Measurements from ENCODE around the gene KRTAP4-8. TPM values are rescaled to one million over a fixed set of nuclear protein-coding genes. Genes with fewer than 3 reads are reported as not detected.
A peak's percentile ranks its signal among the peaks of the same experiment; 100 is the strongest.
"Not testable (repeated sequence)": the region's sequence is repeated elsewhere in the genome, so short reads cannot be mapped to it uniquely, and the experiment has no call there.

KRTAP4-8 gene
- total RNA-seq, 1 experiment from 2014 or later = not detected

DNA sequence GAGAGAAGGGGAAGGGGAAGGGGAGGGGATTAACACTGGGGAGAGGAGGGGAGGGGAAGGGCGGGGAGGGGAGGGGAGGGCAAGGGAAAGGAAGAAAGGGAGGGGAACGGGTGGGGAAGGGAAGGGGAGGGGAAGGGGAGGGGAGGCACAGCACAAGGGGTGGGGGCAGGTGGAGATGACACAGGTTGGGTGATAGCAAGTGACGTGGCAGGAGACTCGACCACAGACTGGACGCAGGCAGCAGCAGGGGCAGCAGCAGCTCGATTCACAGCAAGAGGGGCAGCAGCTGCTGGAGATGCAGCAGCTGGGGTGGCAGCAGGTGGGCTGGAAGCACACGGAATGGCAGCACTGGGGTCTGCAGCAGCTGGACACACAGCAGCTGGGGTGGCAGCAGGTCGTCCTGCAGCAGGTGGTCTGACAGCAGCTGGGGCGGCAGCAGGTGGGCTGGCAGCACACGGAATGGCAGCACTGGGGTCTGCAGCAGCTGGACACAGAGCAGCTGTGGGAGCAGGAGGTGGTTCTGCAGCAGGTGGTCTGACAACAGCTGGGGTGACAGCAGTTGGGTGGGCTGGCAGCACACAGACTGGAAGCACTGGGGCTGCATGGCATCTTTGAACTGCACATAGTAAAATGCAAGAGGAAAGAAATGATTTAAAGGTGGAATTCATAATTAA is 3.8 kb upstream of the KRTAP4-8 start, which contains the start of gene KRTAP4-16:
TSS of gene KRTAP4-16 (minus strand) at position 624 of the 674 bp plus-strand sequence. CDS start at position 624, 0 bp downstream.
- ATAC-seq (no peak), DNase-seq (ENCODE audit: low read depth, low spot score) (no peak)
- CTCF ChIA-PET = no interaction called here
- Histone ChIP-seq H3K4me1 (ENCODE audit: control insufficient read depth, insufficient read depth, low read length) (no peaks in the 10 kb centered on the region), H3K27ac (ENCODE audit: low read length) (no peak within 1 kb of the TSS), H3K4me3 (ENCODE audit: low read depth in 2 of 2, low read length in 2 of 2) (no peak within 1 kb of the TSS), H3K27me3 (ENCODE audit: control insufficient read depth, insufficient read depth, low read length) (no peaks in the 10 kb centered on the region), H3K36me3 (ENCODE audit: control insufficient read depth, insufficient read depth, low read length) (no peaks in the 10 kb centered on the region), H3K9me3 (ENCODE audit: control insufficient read depth, insufficient read depth, low read depth, low read length) (no peaks in the 10 kb centered on the region)
- BruUV-seq (replicated peaks) = no TSS peak
- TF ChIP-seq, protein P1, sequence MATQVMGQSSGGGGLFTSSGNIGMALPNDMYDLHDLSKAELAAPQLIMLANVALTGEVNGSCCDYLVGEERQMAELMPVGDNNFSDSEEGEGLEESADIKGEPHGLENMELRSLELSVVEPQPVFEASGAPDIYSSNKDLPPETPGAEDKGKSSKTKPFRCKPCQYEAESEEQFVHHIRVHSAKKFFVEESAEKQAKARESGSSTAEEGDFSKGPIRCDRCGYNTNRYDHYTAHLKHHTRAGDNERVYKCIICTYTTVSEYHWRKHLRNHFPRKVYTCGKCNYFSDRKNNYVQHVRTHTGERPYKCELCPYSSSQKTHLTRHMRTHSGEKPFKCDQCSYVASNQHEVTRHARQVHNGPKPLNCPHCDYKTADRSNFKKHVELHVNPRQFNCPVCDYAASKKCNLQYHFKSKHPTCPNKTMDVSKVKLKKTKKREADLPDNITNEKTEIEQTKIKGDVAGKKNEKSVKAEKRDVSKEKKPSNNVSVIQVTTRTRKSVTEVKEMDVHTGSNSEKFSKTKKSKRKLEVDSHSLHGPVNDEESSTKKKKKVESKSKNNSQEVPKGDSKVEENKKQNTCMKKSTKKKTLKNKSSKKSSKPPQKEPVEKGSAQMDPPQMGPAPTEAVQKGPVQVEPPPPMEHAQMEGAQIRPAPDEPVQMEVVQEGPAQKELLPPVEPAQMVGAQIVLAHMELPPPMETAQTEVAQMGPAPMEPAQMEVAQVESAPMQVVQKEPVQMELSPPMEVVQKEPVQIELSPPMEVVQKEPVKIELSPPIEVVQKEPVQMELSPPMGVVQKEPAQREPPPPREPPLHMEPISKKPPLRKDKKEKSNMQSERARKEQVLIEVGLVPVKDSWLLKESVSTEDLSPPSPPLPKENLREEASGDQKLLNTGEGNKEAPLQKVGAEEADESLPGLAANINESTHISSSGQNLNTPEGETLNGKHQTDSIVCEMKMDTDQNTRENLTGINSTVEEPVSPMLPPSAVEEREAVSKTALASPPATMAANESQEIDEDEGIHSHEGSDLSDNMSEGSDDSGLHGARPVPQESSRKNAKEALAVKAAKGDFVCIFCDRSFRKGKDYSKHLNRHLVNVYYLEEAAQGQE (IDR thresholded peaks at IDR 0.05; ENCODE audit: insufficient read depth in 1 of 2, low read depth in 2 of 2, low read length in 1 of 2) = no peak
- TF ChIP-seq, protein P2, sequence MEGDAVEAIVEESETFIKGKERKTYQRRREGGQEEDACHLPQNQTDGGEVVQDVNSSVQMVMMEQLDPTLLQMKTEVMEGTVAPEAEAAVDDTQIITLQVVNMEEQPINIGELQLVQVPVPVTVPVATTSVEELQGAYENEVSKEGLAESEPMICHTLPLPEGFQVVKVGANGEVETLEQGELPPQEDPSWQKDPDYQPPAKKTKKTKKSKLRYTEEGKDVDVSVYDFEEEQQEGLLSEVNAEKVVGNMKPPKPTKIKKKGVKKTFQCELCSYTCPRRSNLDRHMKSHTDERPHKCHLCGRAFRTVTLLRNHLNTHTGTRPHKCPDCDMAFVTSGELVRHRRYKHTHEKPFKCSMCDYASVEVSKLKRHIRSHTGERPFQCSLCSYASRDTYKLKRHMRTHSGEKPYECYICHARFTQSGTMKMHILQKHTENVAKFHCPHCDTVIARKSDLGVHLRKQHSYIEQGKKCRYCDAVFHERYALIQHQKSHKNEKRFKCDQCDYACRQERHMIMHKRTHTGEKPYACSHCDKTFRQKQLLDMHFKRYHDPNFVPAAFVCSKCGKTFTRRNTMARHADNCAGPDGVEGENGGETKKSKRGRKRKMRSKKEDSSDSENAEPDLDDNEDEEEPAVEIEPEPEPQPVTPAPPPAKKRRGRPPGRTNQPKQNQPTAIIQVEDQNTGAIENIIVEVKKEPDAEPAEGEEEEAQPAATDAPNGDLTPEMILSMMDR (IDR thresholded peaks at IDR 0.05) = no peak
- no peak for TF ChIP-seq SIN3A (IDR thresholded peaks at IDR 0.05; ENCODE audit: borderline replicate concordance, insufficient read depth, low read depth, low read length)
- no peak for TF ChIP-seq TCF7L2 (IDR thresholded peaks at IDR 0.05; ENCODE audit: low read depth, low read length)
- TF ChIP-seq POLR2AphosphoS5 (IDR thresholded peaks at IDR 0.05; ENCODE audit: low read depth, low read length) = no peak
- in situ Hi-C loops (cut with HindIII; ENCODE audit: low pct_unique_long_range_greater_than_20kb, low sequenced_read_pairs) (no loop called here), intact Hi-C loops (cut with micrococcal nuclease; ENCODE audit: unreplicated experiment) (loop anchor here (5.0 kb wide), 1 partner anchor 381 kb away; the partner anchor contains the start of gene KRT35)
- POLR2A ChIA-PET = interaction anchor here (0.6 kb wide), 1 partner anchor 12 kb away, joined by 3 read pairs; no protein-coding TSS in a partner anchor

DNA sequence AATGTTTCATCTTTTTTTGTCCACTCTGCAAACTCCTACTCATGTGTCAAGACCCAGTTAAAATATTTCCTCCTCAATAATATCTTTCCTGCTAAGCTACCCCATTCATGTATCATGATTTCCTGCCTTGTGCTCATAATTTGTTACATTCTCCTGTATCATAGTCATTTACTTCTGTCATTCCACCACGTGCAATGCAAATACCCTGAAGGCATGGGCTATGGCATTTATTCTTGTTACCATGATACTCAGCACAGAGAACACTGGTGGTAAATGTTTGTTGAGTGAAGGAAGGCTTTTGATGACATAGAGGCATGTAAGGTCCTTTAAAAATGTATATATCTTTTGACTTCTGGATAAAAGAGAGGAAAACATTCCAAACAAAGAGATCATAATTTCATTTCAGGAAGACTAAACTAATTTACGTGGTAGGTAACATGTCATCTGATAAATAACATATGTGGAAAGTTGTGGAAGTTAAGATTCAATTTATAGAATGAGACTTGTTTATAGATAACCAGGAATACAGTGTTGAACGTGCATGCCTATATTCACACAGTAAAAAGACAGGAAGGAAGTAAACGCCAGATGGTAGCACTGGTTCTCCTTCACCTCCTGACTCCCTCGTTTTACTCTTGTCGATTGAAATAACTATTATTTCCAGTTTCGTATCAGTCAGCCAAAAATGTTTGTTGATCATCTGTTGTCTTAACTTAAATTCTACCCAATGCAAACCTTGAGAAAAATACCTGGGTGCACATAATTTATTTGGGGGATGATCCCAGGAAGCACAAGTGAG is 1.9 kb upstream of the KRTAP4-8 start:
- POLR2A ChIA-PET; H3K9me3 ChIP-seq (ENCODE audit: control insufficient read depth, insufficient read depth, low read depth, low read length); H3K4me1 ChIP-seq (ENCODE audit: control insufficient read depth, insufficient read depth, low read length); H3K27ac ChIP-seq (ENCODE audit: low read length); CTCF ChIA-PET; H3K27me3 ChIP-seq (ENCODE audit: control insufficient read depth, insufficient read depth, low read length); H3K36me3 ChIP-seq (ENCODE audit: control insufficient read depth, insufficient read depth, low read length); BruUV-seq (replicated peaks); H3K4me3 ChIP-seq (ENCODE audit: low read depth in 2 of 2, low read length in 2 of 2); in situ Hi-C loops (cut with HindIII; ENCODE audit: low pct_unique_long_range_greater_than_20kb, low sequenced_read_pairs): not testable (repeated sequence)
- DNase-seq (ENCODE audit: low read depth, low spot score) = peak; percentile 20
- intact Hi-C loops (cut with micrococcal nuclease; ENCODE audit: unreplicated experiment) = loop anchor here (5.0 kb wide), 1 partner anchor 382 kb away; the partner anchor contains the start of gene KRT35
- ATAC-seq = peak; percentile 77

All from Panc1 (cell line).